Tibial nerve (tissue), 4 donors: ENCODE results near the gene MMD.
A peak's percentile ranks its signal among the peaks of the same experiment; 100 is the strongest.

Source experiments
- CTCF ChIP-seq, 5 experiments: fragments of 200-600 bp in 3 of 5; fragments of 450-650 bp in 2 of 5; sonication (generic) in 3 of 5; IDR thresholded peaks; one replicate each; pipeline ENCODE4 v1.5.1; 2016 to 2019; ENCODE audit warnings: antibody characterized with exemption in 5 of 5, mild to moderate bottlenecking in 3 of 5, moderate library complexity in 2 of 5
- EP300 ChIP-seq, 2 donors: sonication (generic); formaldehyde crosslinking; IDR thresholded peaks; one replicate each; pipeline ENCODE4 v1.6.1; 2017; ENCODE audit warnings: antibody characterized with exemption in 2 of 2, mild to moderate bottlenecking in 1 of 2
- POLR2A ChIP-seq, 2 donors: fragments of 450-650 bp; IDR thresholded peaks; one replicate each; pipeline ENCODE4 v1.6.1; 2017; ENCODE audit warnings: antibody characterized with exemption in 2 of 2, mild to moderate bottlenecking in 2 of 2, moderate library complexity in 2 of 2

DNA sequence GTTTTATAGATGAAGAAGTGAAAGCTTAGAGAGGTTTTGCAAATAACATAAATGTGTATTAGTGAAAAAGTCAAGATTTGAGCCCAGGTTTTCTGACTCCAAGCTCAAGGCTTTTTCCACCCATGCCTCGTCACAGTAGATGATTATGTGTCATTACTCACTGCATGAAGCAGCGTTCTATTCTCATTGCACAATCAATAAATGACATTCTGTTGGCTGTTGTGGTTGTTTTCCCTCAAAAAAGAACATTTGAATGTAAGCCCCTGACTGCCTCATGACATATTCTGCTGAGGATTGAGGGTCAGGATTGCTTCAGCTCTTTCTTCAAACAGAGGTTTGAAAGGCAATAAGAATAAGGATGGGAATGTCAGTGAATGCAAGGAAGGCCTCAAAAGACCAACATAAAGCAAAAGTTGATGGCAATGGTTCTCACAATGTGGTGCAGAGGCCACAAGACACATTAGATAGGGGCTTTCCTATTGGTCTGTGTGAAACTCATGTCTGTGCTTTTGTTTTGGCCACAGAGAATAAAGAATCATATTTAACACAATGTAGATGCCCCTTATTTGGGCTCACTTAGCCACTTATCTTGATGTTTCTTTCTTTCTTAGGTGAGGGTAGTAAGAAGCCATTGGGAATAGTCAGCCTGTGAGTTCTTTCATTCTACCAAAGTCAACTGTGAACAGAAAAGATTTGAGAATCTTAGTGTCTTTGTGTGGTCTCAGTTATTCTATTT, 5.4 kb upstream of the MMD start:
- TF ChIP-seq CTCF (IDR thresholded peaks at IDR 0.05) = no peak
- TF ChIP-seq POLR2A (IDR thresholded peaks at IDR 0.05) = peak in 1 of 2 donors; percentile 9
- TF ChIP-seq EP300 (IDR thresholded peaks at IDR 0.05) = peak; percentile 61 to 82
